GM21423 (cell line): ENCODE results near the gene RPN1.

Source experiments
- ATAC-seq: cut with Tn5 transposase; IDR thresholded peaks from one replicate; pipeline ENCODE4 v1.9.1; 2021; ENCODE audit warnings: mild to moderate bottlenecking, moderate library complexity; ENCODE audit not compliant: unreplicated experiment

RPN1 gene

GRCh38 chr3:128585189-128585588, 65.4 kb downstream of the RPN1 start:
- ATAC-seq, result no peak

- ATAC-seq, result no peak
These were observed 66.1 kb downstream of the RPN1 start for GRCh38 chr3:128584412-128585020.

GRCh38 chr3:128581566-128581965, 69.1 kb downstream of the RPN1 start:
- ATAC-seq, result no peak

GRCh38 chr3:128579927-128580326, 70.7 kb downstream of the RPN1 start:
- ATAC-seq, result no peak

- no peak for ATAC-seq
These were observed 72.3 kb downstream of the RPN1 start for GRCh38 chr3:128578346-128578745.

- no peak for ATAC-seq
These were observed 72.9 kb downstream of the RPN1 start for GRCh38 chr3:128577711-128578110.

- no peak for ATAC-seq
These were observed 74.3 kb downstream of the RPN1 start for GRCh38 chr3:128576290-128576689.

GRCh38 chr3:128575777-128576176, 74.8 kb downstream of the RPN1 start:
- ATAC-seq, result no peak

GRCh38 chr3:128573707-128574162, 76.9 kb downstream of the RPN1 start:
- ATAC-seq, result no peak

- no peak for ATAC-seq
These were observed 77.5 kb downstream of the RPN1 start for GRCh38 chr3:128573160-128573559.

GRCh38 chr3:128572644-128573105, 77.9 kb downstream of the RPN1 start:
- no peak for ATAC-seq

- ATAC-seq, result no peak
These were observed 78.6 kb downstream of the RPN1 start for GRCh38 chr3:128572013-128572412.
